Measurements from ENCODE around the gene AKT3.

AKT3 gene

DNA sequence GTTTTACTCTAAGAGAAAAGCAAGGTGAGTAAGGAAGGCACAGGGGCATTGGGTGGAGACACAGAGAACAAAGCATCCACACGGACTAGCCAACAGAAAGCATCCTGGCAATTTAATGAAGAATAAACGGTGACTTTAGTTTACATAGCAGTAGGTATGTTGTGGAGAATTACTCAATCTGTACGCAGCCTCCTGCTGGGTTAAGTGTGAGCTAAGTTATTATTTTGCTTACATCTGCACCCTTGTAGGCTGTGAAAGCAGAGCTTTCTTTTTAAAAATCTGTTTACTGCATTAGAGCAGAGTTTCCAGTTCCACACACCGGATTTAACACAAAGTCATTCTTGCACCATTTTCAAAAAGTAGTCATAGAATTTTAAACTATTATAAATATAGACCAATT is 144.5 kb downstream of the AKT3 start:
- no peak for DNase-seq (ENCODE audit: low read depth in 2 of 2)
- TF ChIP-seq, protein P1, sequence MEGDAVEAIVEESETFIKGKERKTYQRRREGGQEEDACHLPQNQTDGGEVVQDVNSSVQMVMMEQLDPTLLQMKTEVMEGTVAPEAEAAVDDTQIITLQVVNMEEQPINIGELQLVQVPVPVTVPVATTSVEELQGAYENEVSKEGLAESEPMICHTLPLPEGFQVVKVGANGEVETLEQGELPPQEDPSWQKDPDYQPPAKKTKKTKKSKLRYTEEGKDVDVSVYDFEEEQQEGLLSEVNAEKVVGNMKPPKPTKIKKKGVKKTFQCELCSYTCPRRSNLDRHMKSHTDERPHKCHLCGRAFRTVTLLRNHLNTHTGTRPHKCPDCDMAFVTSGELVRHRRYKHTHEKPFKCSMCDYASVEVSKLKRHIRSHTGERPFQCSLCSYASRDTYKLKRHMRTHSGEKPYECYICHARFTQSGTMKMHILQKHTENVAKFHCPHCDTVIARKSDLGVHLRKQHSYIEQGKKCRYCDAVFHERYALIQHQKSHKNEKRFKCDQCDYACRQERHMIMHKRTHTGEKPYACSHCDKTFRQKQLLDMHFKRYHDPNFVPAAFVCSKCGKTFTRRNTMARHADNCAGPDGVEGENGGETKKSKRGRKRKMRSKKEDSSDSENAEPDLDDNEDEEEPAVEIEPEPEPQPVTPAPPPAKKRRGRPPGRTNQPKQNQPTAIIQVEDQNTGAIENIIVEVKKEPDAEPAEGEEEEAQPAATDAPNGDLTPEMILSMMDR (IDR thresholded peaks at IDR 0.05; ENCODE audit: low read depth, low read length): no peak
- H3K4me3 ChIP-seq (replicated peaks in 1 of 2; ENCODE audit: low read depth in 2 of 2, low read length in 2 of 2): no peak overlapping the region

DNA sequence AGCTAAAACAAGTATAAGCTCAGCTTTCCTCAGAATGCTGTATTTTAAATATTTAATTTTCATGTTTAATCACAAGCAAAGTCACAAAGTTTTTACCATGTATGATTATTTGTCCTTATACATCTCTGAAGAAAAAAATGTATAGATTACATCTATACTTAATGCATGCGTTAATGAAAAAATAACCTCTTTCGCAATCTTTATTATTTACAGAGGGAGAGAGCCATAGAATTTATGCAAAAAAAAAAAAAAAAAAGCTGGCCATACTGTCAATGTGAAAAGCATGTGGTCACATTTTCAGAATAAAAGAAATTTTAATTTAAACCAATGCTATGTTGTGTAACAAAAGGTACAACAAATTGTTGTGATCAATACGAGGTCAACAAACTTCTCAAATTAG is 148.2 kb downstream of the AKT3 start:
- TF ChIP-seq, protein P1 (IDR thresholded peaks at IDR 0.05; ENCODE audit: low read depth, low read length): no peak
- DNase-seq (ENCODE audit: low read depth in 2 of 2): no peak
- no peak overlapping the region for H3K4me3 ChIP-seq (replicated peaks in 1 of 2; ENCODE audit: low read depth in 2 of 2, low read length in 2 of 2)

DNA sequence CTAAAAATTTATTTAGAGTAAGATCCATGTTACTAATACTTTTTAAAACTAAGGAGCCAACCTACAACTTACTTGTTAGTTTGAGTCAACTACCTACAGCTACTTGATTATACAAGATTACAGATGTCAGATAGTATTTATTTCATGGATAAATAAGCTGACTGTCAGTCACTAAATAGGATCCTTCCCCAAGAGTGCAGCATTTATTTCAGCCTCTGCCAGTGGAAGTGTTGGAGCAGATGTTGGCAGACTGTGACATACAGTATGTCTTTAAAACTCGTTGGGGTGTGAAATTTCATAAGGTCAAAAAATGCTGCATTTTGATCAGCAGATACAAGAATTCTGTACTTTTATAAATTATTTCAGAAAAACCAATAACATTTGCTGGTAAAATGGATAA is 156.2 kb downstream of the AKT3 start:
- TF ChIP-seq, protein P1 (IDR thresholded peaks at IDR 0.05; ENCODE audit: low read depth, low read length): no peak
- no peak for DNase-seq (ENCODE audit: low read depth in 2 of 2)
- H3K4me3 ChIP-seq (replicated peaks in 1 of 2; ENCODE audit: low read depth in 2 of 2, low read length in 2 of 2): no peak overlapping the region

DNA sequence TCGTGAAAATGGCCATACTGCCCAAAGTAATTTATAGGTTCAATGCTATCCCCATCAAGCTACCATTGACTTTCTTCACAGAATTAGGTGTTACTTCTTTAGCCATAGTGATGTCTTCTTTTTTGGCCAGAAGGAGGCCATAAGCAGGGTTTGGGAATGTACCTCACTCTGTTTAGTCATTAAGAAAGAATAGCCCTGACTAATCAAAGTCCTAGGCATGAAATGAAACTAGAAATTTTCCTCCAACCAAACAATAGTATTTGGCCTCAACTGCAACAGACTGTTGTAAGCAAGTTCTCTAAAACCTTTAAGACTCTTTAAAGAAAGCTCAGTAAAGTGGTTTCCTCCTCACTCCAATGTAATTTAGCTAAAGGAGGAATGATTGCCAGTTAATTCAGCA is 163.9 kb downstream of the AKT3 start:
- no peak overlapping the region for H3K4me3 ChIP-seq (replicated peaks in 1 of 2; ENCODE audit: low read depth in 2 of 2, low read length in 2 of 2)
- TF ChIP-seq, protein P1 (IDR thresholded peaks at IDR 0.05; ENCODE audit: low read depth, low read length): no peak
- DNase-seq (ENCODE audit: low read depth in 2 of 2): peak in 1 of 2 donors; percentile 57

DNA sequence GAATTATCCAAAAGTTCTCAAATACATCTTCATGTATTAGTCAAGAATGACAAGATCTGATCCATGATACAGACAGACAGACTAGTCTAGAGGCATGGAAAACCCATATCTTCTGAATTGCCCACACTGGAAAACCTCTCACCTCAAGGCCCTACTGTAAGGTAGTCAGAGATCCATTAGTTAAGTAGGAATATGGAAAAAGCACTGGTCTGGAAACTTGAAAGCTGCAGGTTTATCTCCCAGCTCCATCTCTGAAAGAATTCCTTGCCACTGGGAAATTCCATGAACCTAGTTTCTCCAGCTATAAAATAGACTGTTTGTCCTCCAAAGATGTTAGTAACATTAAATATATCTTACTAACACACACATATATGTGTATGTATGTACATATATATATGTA is 169.2 kb downstream of the AKT3 start:
- TF ChIP-seq, protein P1 (IDR thresholded peaks at IDR 0.05; ENCODE audit: low read depth, low read length): no peak
- DNase-seq (ENCODE audit: low read depth in 2 of 2): no peak
- H3K4me3 ChIP-seq (replicated peaks in 1 of 2; ENCODE audit: low read depth in 2 of 2, low read length in 2 of 2): no peak overlapping the region

DNA sequence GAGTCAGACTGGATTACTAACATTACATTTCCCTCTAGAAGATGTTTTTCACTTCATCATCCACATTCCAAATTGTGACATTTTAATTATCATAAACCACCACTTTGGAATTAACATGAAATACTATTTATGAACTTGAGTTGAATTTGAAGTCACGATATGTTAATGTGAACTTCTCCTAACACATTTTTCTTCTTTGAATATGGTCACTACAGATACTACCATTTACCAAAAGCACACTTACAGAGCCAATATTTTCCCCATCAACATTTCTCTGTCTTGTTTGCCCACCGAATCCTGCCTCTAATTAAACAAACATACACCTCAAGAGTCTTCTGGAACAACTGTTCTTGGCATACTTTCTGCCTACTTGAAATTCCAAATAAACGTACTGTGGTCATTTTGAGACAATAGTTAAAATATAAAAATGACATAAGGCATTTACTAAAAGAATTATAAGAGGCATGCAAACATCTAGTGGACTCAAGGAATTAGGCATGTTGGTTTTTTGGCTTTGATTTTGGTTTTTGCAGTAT is 177.4 kb downstream of the AKT3 start:
- H3K4me3 ChIP-seq (replicated peaks in 1 of 2; ENCODE audit: low read depth in 2 of 2, low read length in 2 of 2): no peak overlapping the region
- TF ChIP-seq, protein P1 (IDR thresholded peaks at IDR 0.05; ENCODE audit: low read depth, low read length): no peak
- no peak for DNase-seq (ENCODE audit: low read depth in 2 of 2)

DNA sequence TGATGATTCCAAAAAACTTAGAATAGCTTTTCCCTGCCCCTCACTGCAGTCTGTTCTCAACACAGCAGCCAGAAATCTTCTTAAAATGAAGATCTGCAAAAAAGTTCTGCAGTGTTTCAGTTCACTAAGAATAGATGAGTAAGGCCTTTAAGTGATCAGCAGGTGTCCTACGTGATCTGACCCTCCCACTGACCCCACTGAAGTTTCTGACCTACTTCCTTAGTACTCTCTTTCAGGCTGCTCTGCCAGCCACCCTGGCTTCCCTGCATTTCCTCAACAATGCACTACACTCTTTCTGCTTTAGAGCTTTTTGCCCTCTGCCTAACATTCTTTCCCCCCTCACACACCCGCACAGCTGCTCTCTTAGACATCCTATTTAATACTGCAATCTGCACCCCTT is 182.5 kb downstream of the AKT3 start:
- DNase-seq (ENCODE audit: low read depth in 2 of 2): no peak
- TF ChIP-seq, protein P1 (IDR thresholded peaks at IDR 0.05; ENCODE audit: low read depth, low read length): no peak
- H3K4me3 ChIP-seq (replicated peaks in 1 of 2; ENCODE audit: low read depth in 2 of 2, low read length in 2 of 2): no peak overlapping the region
